Measurements from ENCODE around the gene CASZ1.

CASZ1 gene

GRCh38 chr1:10685808-10686403, 110.5 kb downstream of the CASZ1 start:
- Histone ChIP-seq H3K36me3 (ENCODE audit: control insufficient read depth, insufficient read depth, low read length) (no peaks in the 10 kb centered on the region), H3K4me3 (ENCODE audit: low read length) (no peak overlapping the region), H3K4me1 (ENCODE audit: control insufficient read depth, insufficient read depth, low read length) (peaks cover 9% of the 10 kb centered on the region), H3K27me3 (ENCODE audit: control insufficient read depth, insufficient read depth, low read length) (no peaks in the 10 kb centered on the region), H3K9me3 (ENCODE audit: control insufficient read depth, insufficient read depth, low read length) (no peaks in the 10 kb centered on the region), H3K27ac (ENCODE audit: low read length) (no peak overlapping the region)
- no peak for DNase-seq (ENCODE audit: low read depth, low spot score)
- no CpG with 5 or more reads among the region's 11 CpGs for WGBS (ENCODE audit: insufficient coverage, insufficient read length)

- H3K9me3 ChIP-seq (ENCODE audit: control insufficient read depth, insufficient read depth, low read length), result no peaks in the 10 kb centered on the region
- H3K27ac ChIP-seq (ENCODE audit: low read length), result no peak overlapping the region
- no peak for DNase-seq (ENCODE audit: low read depth, low spot score)
- no peaks in the 10 kb centered on the region for H3K27me3 ChIP-seq (ENCODE audit: control insufficient read depth, insufficient read depth, low read length)
- WGBS (ENCODE audit: insufficient coverage, insufficient read length), result no CpG with 5 or more reads among the region's 15 CpGs
- H3K36me3 ChIP-seq (ENCODE audit: control insufficient read depth, insufficient read depth, low read length), result no peaks in the 10 kb centered on the region
- H3K4me1 ChIP-seq (ENCODE audit: control insufficient read depth, insufficient read depth, low read length), result peaks cover 9% of the 10 kb centered on the region
- no peak overlapping the region for H3K4me3 ChIP-seq (ENCODE audit: low read length)
Observed at GRCh38 chr1:10685196-10685807, 111.1 kb downstream of the CASZ1 start.

- no peaks in the 10 kb centered on the region for H3K36me3 ChIP-seq (ENCODE audit: control insufficient read depth, insufficient read depth, low read length)
- WGBS (ENCODE audit: insufficient coverage, insufficient read length), result no CpG with 5 or more reads among the region's 10 CpGs
- H3K9me3 ChIP-seq (ENCODE audit: control insufficient read depth, insufficient read depth, low read length), result no peaks in the 10 kb centered on the region
- no peak for DNase-seq (ENCODE audit: low read depth, low spot score)
- H3K27me3 ChIP-seq (ENCODE audit: control insufficient read depth, insufficient read depth, low read length), result no peaks in the 10 kb centered on the region
- H3K27ac ChIP-seq (ENCODE audit: low read length), result no peak overlapping the region
- H3K4me1 ChIP-seq (ENCODE audit: control insufficient read depth, insufficient read depth, low read length), result peaks cover 12% of the 10 kb centered on the region
- no peak overlapping the region for H3K4me3 ChIP-seq (ENCODE audit: low read length)
Observed at GRCh38 chr1:10684221-10684620, 112.2 kb downstream of the CASZ1 start.

- no peak for DNase-seq (ENCODE audit: low read depth, low spot score)
- no peak overlapping the region for H3K4me3 ChIP-seq (ENCODE audit: low read length)
Observed at GRCh38 chr1:10682449-10683309, 113.8 kb downstream of the CASZ1 start.

GRCh38 chr1:10682108-10682445, 114.4 kb downstream of the CASZ1 start:
- no peaks in the 10 kb centered on the region for H3K27me3 ChIP-seq (ENCODE audit: control insufficient read depth, insufficient read depth, low read length)
- peaks cover 19% of the 10 kb centered on the region for H3K4me1 ChIP-seq (ENCODE audit: control insufficient read depth, insufficient read depth, low read length)
- WGBS (ENCODE audit: insufficient coverage, insufficient read length), result no CpG with 5 or more reads among the region's 9 CpGs
- H3K9me3 ChIP-seq (ENCODE audit: control insufficient read depth, insufficient read depth, low read length), result no peaks in the 10 kb centered on the region
- DNase-seq (ENCODE audit: low read depth, low spot score), result no peak
- H3K27ac ChIP-seq (ENCODE audit: low read length), result no peak overlapping the region
- no peaks in the 10 kb centered on the region for H3K36me3 ChIP-seq (ENCODE audit: control insufficient read depth, insufficient read depth, low read length)
- H3K4me3 ChIP-seq (ENCODE audit: low read length), result no peak overlapping the region

More at GRCh38 chr1:10682449-10683309, 113.8 kb downstream of the CASZ1 start:
- Histone ChIP-seq H3K27me3 (ENCODE audit: control insufficient read depth, insufficient read depth, low read length) (no peaks in the 10 kb centered on the region), H3K27ac (ENCODE audit: low read length) (no peak overlapping the region), H3K36me3 (ENCODE audit: control insufficient read depth, insufficient read depth, low read length) (no peaks in the 10 kb centered on the region), H3K9me3 (ENCODE audit: control insufficient read depth, insufficient read depth, low read length) (no peaks in the 10 kb centered on the region), H3K4me1 (ENCODE audit: control insufficient read depth, insufficient read depth, low read length) (peaks cover 15% of the 10 kb centered on the region)
- WGBS (ENCODE audit: insufficient coverage, insufficient read length), result no CpG with 5 or more reads among the region's 17 CpGs

GRCh38 chr1:10681296-10682107, 114.9 kb downstream of the CASZ1 start:
- Histone ChIP-seq H3K36me3 (ENCODE audit: control insufficient read depth, insufficient read depth, low read length) (no peaks in the 10 kb centered on the region), H3K27me3 (ENCODE audit: control insufficient read depth, insufficient read depth, low read length) (no peaks in the 10 kb centered on the region), H3K27ac (ENCODE audit: low read length) (no peak overlapping the region), H3K9me3 (ENCODE audit: control insufficient read depth, insufficient read depth, low read length) (no peaks in the 10 kb centered on the region), H3K4me3 (ENCODE audit: low read length) (no peak overlapping the region), H3K4me1 (ENCODE audit: control insufficient read depth, insufficient read depth, low read length) (peaks cover 19% of the 10 kb centered on the region)
- WGBS (ENCODE audit: insufficient coverage, insufficient read length), result no CpG with 5 or more reads among the region's 18 CpGs
- no peak for DNase-seq (ENCODE audit: low read depth, low spot score)

- Histone ChIP-seq H3K4me1 (ENCODE audit: control insufficient read depth, insufficient read depth, low read length) (peaks cover 19% of the 10 kb centered on the region), H3K27me3 (ENCODE audit: control insufficient read depth, insufficient read depth, low read length) (no peaks in the 10 kb centered on the region), H3K4me3 (ENCODE audit: low read length) (no peak overlapping the region), H3K36me3 (ENCODE audit: control insufficient read depth, insufficient read depth, low read length) (no peaks in the 10 kb centered on the region), H3K27ac (ENCODE audit: low read length) (no peak overlapping the region), H3K9me3 (ENCODE audit: control insufficient read depth, insufficient read depth, low read length) (no peaks in the 10 kb centered on the region)
- no CpG with 5 or more reads among the region's 11 CpGs for WGBS (ENCODE audit: insufficient coverage, insufficient read length)
- no peak for DNase-seq (ENCODE audit: low read depth, low spot score)
Observed at GRCh38 chr1:10680487-10680886, 116.0 kb downstream of the CASZ1 start.

GRCh38 chr1:10679496-10680220, 116.8 kb downstream of the CASZ1 start:
- H3K27me3 ChIP-seq (ENCODE audit: control insufficient read depth, insufficient read depth, low read length), result no peaks in the 10 kb centered on the region
- no peaks in the 10 kb centered on the region for H3K36me3 ChIP-seq (ENCODE audit: control insufficient read depth, insufficient read depth, low read length)
- peaks cover 19% of the 10 kb centered on the region for H3K4me1 ChIP-seq (ENCODE audit: control insufficient read depth, insufficient read depth, low read length)
- H3K4me3 ChIP-seq (ENCODE audit: low read length), result no peak overlapping the region
- H3K27ac ChIP-seq (ENCODE audit: low read length), result no peak overlapping the region
- DNase-seq (ENCODE audit: low read depth, low spot score), result peak; percentile 75
- no CpG with 5 or more reads among the region's 9 CpGs for WGBS (ENCODE audit: insufficient coverage, insufficient read length)
- no peaks in the 10 kb centered on the region for H3K9me3 ChIP-seq (ENCODE audit: control insufficient read depth, insufficient read depth, low read length)

- no peak for DNase-seq (ENCODE audit: low read depth, low spot score)
- Histone ChIP-seq H3K36me3 (ENCODE audit: control insufficient read depth, insufficient read depth, low read length) (no peaks in the 10 kb centered on the region), H3K9me3 (ENCODE audit: control insufficient read depth, insufficient read depth, low read length) (no peaks in the 10 kb centered on the region), H3K4me1 (ENCODE audit: control insufficient read depth, insufficient read depth, low read length) (peaks cover 19% of the 10 kb centered on the region), H3K4me3 (ENCODE audit: low read length) (no peak overlapping the region), H3K27ac (ENCODE audit: low read length) (no peak overlapping the region), H3K27me3 (ENCODE audit: control insufficient read depth, insufficient read depth, low read length) (no peaks in the 10 kb centered on the region)
- no CpG with 5 or more reads among the region's 11 CpGs for WGBS (ENCODE audit: insufficient coverage, insufficient read length)
Observed at GRCh38 chr1:10678852-10679251, 117.6 kb downstream of the CASZ1 start.

- no CpG with 5 or more reads among the region's 23 CpGs for WGBS (ENCODE audit: insufficient coverage, insufficient read length)
- peaks cover 19% of the 10 kb centered on the region for H3K4me1 ChIP-seq (ENCODE audit: control insufficient read depth, insufficient read depth, low read length)
- no peaks in the 10 kb centered on the region for H3K36me3 ChIP-seq (ENCODE audit: control insufficient read depth, insufficient read depth, low read length)
- H3K27me3 ChIP-seq (ENCODE audit: control insufficient read depth, insufficient read depth, low read length), result no peaks in the 10 kb centered on the region
- H3K4me3 ChIP-seq (ENCODE audit: low read length), result no peak overlapping the region
- H3K9me3 ChIP-seq (ENCODE audit: control insufficient read depth, insufficient read depth, low read length), result no peaks in the 10 kb centered on the region
- no peak overlapping the region for H3K27ac ChIP-seq (ENCODE audit: low read length)
- no peak for DNase-seq (ENCODE audit: low read depth, low spot score)
Observed at GRCh38 chr1:10678402-10678801, 118.0 kb downstream of the CASZ1 start.

Data from iPS DF 6.9 (cell line).